ENCODE results near the gene COL15A1.

DNA sequence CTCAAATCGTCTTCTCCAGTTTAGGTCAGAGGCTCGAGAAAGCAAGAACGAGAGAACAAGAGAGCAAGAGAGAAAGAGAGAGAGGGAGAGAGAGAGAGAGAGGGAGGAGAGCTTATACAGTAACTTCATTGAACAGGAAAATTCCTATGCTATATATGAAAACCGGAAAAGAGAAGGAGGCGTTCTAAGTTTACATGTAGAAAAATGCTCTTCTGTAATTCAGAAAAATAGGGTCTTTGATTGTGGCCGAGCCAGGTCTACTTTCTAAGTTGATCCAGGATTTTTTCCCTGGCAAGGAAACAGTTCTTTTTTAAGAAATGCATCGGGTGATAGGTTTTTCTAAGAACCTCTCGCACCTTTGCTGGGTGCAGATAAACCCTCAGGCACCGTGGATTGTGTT, 29.5 kb downstream of the COL15A1 start:
- TF ChIP-seq, protein P1, sequence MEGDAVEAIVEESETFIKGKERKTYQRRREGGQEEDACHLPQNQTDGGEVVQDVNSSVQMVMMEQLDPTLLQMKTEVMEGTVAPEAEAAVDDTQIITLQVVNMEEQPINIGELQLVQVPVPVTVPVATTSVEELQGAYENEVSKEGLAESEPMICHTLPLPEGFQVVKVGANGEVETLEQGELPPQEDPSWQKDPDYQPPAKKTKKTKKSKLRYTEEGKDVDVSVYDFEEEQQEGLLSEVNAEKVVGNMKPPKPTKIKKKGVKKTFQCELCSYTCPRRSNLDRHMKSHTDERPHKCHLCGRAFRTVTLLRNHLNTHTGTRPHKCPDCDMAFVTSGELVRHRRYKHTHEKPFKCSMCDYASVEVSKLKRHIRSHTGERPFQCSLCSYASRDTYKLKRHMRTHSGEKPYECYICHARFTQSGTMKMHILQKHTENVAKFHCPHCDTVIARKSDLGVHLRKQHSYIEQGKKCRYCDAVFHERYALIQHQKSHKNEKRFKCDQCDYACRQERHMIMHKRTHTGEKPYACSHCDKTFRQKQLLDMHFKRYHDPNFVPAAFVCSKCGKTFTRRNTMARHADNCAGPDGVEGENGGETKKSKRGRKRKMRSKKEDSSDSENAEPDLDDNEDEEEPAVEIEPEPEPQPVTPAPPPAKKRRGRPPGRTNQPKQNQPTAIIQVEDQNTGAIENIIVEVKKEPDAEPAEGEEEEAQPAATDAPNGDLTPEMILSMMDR (IDR thresholded peaks at IDR 0.05; ENCODE audit: low read depth, low read length, poor library complexity, severe bottlenecking) = no peak
- no peak for TF ChIP-seq EZH2phosphoT487 (IDR thresholded peaks at IDR 0.05; ENCODE audit: borderline replicate concordance, low read length)
